ENCODE data around the gene CBLB. TPM values are rescaled to one million over a fixed set of nuclear protein-coding genes. Genes with fewer than 3 reads are reported as not detected.

The CBLB gene
- total RNA-seq, 2 experiments from 2014 or later = 95.1 to 97.3 TPM

GRCh38 chr3:105629718-105630117 is 239.1 kb downstream of the CBLB start:
- Mint-ChIP-seq H3K9me3 (no peaks in the 10 kb centered on the region), H3K36me3 (no peaks in the 10 kb centered on the region), H3K4me3 (no peak overlapping the region), H3K27ac (no peak overlapping the region), H3K27me3 (no peaks in the 10 kb centered on the region), H3K4me1 (no peaks in the 10 kb centered on the region)
- no peak for DNase-seq

- no peak overlapping the region for H3K4me3 Mint-ChIP-seq
- no peaks in the 10 kb centered on the region for H3K36me3 Mint-ChIP-seq
- H3K27ac Mint-ChIP-seq = no peak overlapping the region
- H3K9me3 Mint-ChIP-seq = no peaks in the 10 kb centered on the region
- no peaks in the 10 kb centered on the region for H3K27me3 Mint-ChIP-seq
- no peaks in the 10 kb centered on the region for H3K4me1 Mint-ChIP-seq
- no peak for DNase-seq
These were observed 242.1 kb downstream of the CBLB start for GRCh38 chr3:105626739-105627138.

- no peak overlapping the region for H3K27ac Mint-ChIP-seq
- no peak overlapping the region for H3K4me3 Mint-ChIP-seq
- H3K4me1 Mint-ChIP-seq = no peaks in the 10 kb centered on the region
- H3K36me3 Mint-ChIP-seq = no peaks in the 10 kb centered on the region
- no peaks in the 10 kb centered on the region for H3K9me3 Mint-ChIP-seq
- H3K27me3 Mint-ChIP-seq = no peaks in the 10 kb centered on the region
- no peak for DNase-seq
These were observed 246.6 kb downstream of the CBLB start for GRCh38 chr3:105622169-105622568.

GRCh38 chr3:105620236-105620635 is 248.6 kb downstream of the CBLB start:
- no peaks in the 10 kb centered on the region for H3K4me1 Mint-ChIP-seq

GRCh38 chr3:105619651-105620050 is 249.2 kb downstream of the CBLB start:
- H3K27me3 Mint-ChIP-seq = no peaks in the 10 kb centered on the region
- no peaks in the 10 kb centered on the region for H3K36me3 Mint-ChIP-seq
- DNase-seq = no peak
- H3K27ac Mint-ChIP-seq = no peak overlapping the region
- no peak overlapping the region for H3K4me3 Mint-ChIP-seq
- H3K9me3 Mint-ChIP-seq = no peaks in the 10 kb centered on the region
- no peaks in the 10 kb centered on the region for H3K4me1 Mint-ChIP-seq

More at GRCh38 chr3:105620236-105620635, 248.6 kb downstream of the CBLB start:
- Mint-ChIP-seq H3K9me3 (no peaks in the 10 kb centered on the region), H3K27ac (no peak overlapping the region), H3K4me3 (no peak overlapping the region), H3K27me3 (no peaks in the 10 kb centered on the region), H3K36me3 (no peaks in the 10 kb centered on the region)
- no peak for DNase-seq

- Mint-ChIP-seq H3K9me3 (no peaks in the 10 kb centered on the region), H3K36me3 (no peaks in the 10 kb centered on the region), H3K27ac (no peak overlapping the region), H3K4me1 (no peaks in the 10 kb centered on the region), H3K4me3 (no peak overlapping the region), H3K27me3 (no peaks in the 10 kb centered on the region)
- DNase-seq = no peak
These were observed 250.3 kb downstream of the CBLB start for GRCh38 chr3:105618556-105618955.

GRCh38 chr3:105616374-105617121 is 252.3 kb downstream of the CBLB start:
- Mint-ChIP-seq H3K9me3 (no peaks in the 10 kb centered on the region), H3K27ac (no peak overlapping the region), H3K36me3 (no peaks in the 10 kb centered on the region), H3K4me1 (no peaks in the 10 kb centered on the region), H3K4me3 (no peak overlapping the region), H3K27me3 (no peaks in the 10 kb centered on the region)
- no peak for DNase-seq

GRCh38 chr3:105615814-105616213 is 253.0 kb downstream of the CBLB start:
- no peak for DNase-seq
- H3K4me3 Mint-ChIP-seq = no peak overlapping the region
- no peaks in the 10 kb centered on the region for H3K9me3 Mint-ChIP-seq
- H3K36me3 Mint-ChIP-seq = no peaks in the 10 kb centered on the region
- H3K4me1 Mint-ChIP-seq = no peaks in the 10 kb centered on the region
- no peak overlapping the region for H3K27ac Mint-ChIP-seq
- no peaks in the 10 kb centered on the region for H3K27me3 Mint-ChIP-seq

GRCh38 chr3:105614288-105615030 is 254.4 kb downstream of the CBLB start:
- no peaks in the 10 kb centered on the region for H3K9me3 Mint-ChIP-seq

GRCh38 chr3:105613120-105613519 is 255.7 kb downstream of the CBLB start:
- Mint-ChIP-seq H3K27me3 (no peaks in the 10 kb centered on the region), H3K36me3 (no peaks in the 10 kb centered on the region), H3K4me3 (no peak overlapping the region), H3K9me3 (no peaks in the 10 kb centered on the region), H3K27ac (no peak overlapping the region), H3K4me1 (no peaks in the 10 kb centered on the region)
- DNase-seq = no peak

More at GRCh38 chr3:105614288-105615030, 254.4 kb downstream of the CBLB start:
- Mint-ChIP-seq H3K27me3 (no peaks in the 10 kb centered on the region), H3K27ac (no peak overlapping the region), H3K4me3 (no peak overlapping the region), H3K4me1 (no peaks in the 10 kb centered on the region), H3K36me3 (no peaks in the 10 kb centered on the region)
- no peak for DNase-seq

- Mint-ChIP-seq H3K27ac (no peak overlapping the region), H3K4me3 (no peak overlapping the region), H3K36me3 (no peaks in the 10 kb centered on the region), H3K27me3 (no peaks in the 10 kb centered on the region), H3K4me1 (no peaks in the 10 kb centered on the region), H3K9me3 (no peaks in the 10 kb centered on the region)
- DNase-seq = no peak
These were observed 257.3 kb downstream of the CBLB start for GRCh38 chr3:105611304-105612192.

- H3K4me3 Mint-ChIP-seq = no peak overlapping the region
- no peaks in the 10 kb centered on the region for H3K27me3 Mint-ChIP-seq
- no peaks in the 10 kb centered on the region for H3K36me3 Mint-ChIP-seq
These were observed 258.3 kb downstream of the CBLB start for GRCh38 chr3:105610473-105610872.

GRCh38 chr3:105608623-105609022 is 260.2 kb downstream of the CBLB start:
- H3K4me1 Mint-ChIP-seq = no peaks in the 10 kb centered on the region
- no peak overlapping the region for H3K27ac Mint-ChIP-seq
- no peak for DNase-seq
- H3K27me3 Mint-ChIP-seq = no peaks in the 10 kb centered on the region
- no peak overlapping the region for H3K4me3 Mint-ChIP-seq
- no peaks in the 10 kb centered on the region for H3K36me3 Mint-ChIP-seq
- H3K9me3 Mint-ChIP-seq = no peaks in the 10 kb centered on the region

More at GRCh38 chr3:105610473-105610872, 258.3 kb downstream of the CBLB start:
- no peak overlapping the region for H3K27ac Mint-ChIP-seq
- H3K9me3 Mint-ChIP-seq = no peaks in the 10 kb centered on the region
- no peaks in the 10 kb centered on the region for H3K4me1 Mint-ChIP-seq
- DNase-seq = no peak

GRCh38 chr3:105606016-105606415 is 262.8 kb downstream of the CBLB start:
- H3K27ac Mint-ChIP-seq = no peak overlapping the region
- DNase-seq = no peak
- no peaks in the 10 kb centered on the region for H3K9me3 Mint-ChIP-seq
- H3K36me3 Mint-ChIP-seq = no peaks in the 10 kb centered on the region
- no peaks in the 10 kb centered on the region for H3K27me3 Mint-ChIP-seq
- no peaks in the 10 kb centered on the region for H3K4me1 Mint-ChIP-seq
- H3K4me3 Mint-ChIP-seq = no peak overlapping the region
